Activated naive CD8-positive, alpha-beta T cell treated with anti-CD3 and anti-CD28 coated beads, Interleukin-2, amount 50 U/mL, for 16 hours (primary cell): Measurements from ENCODE around the gene TES.
"Not testable (repeated sequence)": the region's sequence is repeated elsewhere in the genome, so short reads cannot be mapped to it uniquely, and the experiment has no call there.

ENCODE experiments used
- DNase-seq: peaks from one replicate; pipeline ENCODE4 v3.0.0-alpha.2; 2020; ENCODE audit warnings: low read depth, low spot score

Gene TES

DNA sequence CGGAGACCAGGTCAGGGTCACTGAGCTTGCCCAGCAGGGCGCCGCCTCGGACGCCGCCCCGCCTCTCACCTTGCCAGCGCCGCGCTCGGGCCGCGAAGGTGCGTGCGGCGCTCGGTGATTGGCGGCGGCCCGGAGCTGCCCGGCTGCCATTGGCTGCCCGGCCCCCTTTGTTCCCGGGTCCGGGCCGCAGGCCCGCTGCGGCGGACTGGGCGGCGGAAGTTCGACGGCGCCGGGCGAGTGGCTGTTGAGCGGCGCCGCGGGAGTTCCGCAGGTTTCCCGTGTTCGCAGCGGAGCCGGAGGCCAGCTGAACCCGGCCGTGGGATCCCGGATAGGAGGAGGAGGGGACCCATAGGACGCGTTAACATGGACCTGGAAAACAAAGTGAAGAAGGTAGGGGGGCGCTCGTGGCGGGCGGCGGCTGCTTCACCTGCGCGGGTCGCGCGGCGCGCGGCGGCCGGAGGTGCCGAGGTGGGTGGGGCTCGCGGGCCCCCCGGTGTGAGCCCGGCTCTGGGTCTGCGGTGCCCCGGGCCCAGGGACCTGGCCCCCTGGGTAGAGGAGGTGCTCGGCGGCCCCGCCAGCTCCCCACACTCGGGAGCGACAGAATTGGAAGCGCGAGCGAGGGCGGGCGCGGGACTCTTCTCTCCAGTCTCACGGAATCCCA lies at the start of gene TES:
Gene TES, plus strand, starts transcription at position 195 of the 661 bp plus-strand sequence. Its CDS starts 169 bp downstream, at position 364.
- DNase-seq, result peak; percentile 11

GRCh38 chr7:116161728-116162127 lies 48.6 kb upstream of the TES start:
- DNase-seq, result no peak

DNA sequence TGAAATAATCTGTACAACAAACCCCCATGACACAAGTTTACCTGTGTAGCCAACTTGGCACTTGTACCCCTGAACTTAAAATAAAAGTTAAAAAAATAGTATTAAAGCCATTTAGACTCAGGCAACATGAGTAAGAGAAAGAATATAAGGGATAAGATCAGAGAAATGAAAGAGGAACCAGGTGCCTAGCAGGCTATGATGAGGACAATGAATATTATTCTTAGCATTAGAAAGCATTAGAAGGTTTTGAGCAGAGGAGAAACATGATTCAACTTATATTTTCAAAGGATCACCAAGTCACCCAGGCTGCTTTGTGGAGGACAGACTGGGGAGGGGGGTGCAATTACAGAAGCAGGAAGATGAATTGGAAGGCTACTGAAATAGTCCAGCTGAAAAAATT lies 48.1 kb upstream of the TES start:
- DNase-seq, result no peak

DNA sequence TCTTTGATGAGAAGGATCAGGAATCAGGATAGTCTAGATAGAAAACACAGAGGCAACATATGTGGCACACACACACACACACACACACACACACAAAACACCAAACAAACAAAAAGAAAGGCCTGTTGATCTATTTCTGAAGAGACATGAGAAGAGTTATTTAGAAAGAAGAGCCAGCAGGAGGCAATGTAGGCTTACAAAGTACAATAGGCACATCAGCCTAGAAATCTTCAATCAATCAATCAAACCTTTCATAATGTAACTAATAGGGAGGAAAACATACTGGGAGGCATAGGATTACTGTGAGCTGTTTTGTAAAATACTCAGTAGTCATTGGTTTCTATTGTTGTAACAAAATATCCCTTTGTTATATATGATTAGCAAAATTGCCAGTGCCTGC lies 47.3 kb upstream of the TES start:
- DNase-seq, result no peak

DNA sequence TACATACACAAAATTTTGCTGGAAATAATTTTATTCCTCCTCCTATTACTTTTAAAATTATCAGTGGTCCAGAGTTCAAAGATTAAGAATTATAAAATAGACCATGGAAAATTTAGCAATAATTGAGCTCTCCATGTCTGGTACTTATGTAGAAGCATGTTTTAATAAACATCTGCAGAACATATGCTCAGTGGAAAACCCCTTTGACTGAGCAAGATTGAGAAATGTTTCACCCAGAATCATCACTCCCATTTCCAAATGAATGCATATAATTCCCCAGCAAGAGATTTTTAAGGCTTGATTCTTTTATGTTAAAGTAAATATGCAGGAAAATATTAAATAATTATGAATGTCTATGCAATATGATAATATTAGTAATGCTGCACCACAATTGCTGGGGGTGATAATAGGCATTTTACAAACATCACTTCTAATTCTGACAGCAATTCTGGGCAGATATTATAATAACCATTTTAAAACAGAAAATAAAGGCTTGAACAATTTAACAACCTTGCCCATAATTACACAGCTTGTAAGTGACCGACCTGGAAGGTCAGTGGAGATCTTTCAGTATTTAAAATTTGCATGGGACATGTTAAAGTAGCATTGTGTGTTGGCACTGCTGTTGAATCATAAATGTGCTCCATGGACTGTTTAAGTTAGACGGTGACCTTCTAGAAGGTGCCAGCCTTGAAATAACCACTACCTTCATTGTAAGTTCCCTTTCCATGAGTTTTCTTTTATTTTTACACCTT lies 45.6 kb upstream of the TES start:
- DNase-seq, result no peak

DNA sequence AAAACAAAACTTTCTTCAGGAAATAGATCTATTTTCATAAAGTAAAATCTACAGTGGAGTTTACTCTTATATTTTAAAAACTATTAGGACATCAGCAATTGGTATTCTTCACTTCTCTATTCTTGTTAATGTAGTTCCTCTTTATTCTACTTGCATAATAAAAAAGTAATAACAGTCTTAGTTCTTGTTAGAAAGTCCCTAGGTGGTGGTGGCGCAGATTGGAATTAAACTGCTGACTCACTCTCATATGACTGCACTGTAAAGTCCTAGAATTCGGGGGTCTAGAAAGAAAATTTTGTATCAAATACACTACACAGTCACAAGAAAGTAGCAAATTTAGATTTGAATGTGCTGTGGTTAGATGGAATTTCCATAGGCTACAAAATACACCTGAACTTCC lies 44.6 kb upstream of the TES start:
- no peak for DNase-seq

- DNase-seq, result no peak
Measured at GRCh38 chr7:116166156-116166555, 44.2 kb upstream of the TES start.

GRCh38 chr7:116167177-116167576 lies 43.2 kb upstream of the TES start:
- DNase-seq, result no peak

GRCh38 chr7:116169060-116169459 lies 41.3 kb upstream of the TES start:
- DNase-seq, result no peak

DNA sequence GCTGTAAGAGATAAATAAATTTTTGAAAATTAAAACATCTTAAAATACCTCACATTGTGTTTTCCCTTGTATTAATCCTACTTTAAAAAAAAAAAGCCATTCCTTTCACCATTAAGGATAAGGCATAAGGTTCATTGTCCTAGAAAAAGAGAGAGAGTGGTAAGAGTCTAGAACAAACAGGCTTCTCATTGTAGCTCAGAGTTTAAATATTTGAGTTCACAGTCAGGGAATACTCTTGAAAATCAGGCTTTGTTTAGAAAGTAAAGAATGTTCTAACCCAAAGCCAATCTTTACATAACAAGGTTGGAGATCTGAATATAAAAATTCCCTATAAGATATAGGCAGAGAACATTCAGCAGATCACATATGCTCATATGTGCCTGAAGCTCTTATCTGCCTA lies 40.2 kb upstream of the TES start:
- DNase-seq, result no peak

DNA sequence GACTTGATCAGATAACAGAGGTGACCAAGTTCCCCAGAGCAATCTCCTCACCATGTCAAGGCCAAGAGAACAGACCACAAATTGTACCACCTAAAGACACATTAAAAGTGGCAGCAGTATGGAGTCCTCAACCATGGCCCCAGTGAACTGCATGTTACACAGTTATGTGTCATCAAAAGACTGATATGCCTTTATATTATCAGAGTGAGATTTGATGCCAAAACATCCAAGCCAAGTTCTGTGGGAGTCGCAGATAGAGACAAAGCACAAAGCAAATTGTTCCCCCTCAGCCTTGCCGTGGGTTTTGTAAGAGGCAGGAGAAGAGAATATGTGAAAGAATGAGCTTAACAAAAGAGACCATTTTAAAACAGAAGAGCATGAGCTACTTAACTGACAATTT lies 39.2 kb upstream of the TES start:
- no peak for DNase-seq

DNA sequence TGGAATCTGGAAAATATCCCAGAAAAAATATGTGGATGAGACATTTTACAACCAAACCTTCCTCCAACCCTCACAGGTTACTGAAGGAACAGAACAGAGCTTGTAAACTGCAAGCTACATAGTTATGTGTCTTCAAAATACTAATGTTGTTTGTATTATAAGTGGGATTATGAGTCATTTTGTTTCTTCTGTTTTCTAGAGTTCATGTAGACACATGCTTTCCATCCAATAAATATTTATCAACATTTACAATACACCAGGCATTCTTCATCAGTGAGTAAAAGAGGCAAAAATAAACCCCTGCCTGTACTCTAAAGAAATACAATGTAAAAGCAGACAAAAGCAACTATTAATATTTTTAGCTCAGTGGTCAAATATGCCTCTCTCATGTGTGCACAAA lies 38.0 kb upstream of the TES start:
- no peak for DNase-seq

GRCh38 chr7:116173051-116174028 lies 37.0 kb upstream of the TES start:
- no peak for DNase-seq

- DNase-seq, result not testable (repeated sequence)
Measured at GRCh38 chr7:116175095-116175494, 35.2 kb upstream of the TES start.

- DNase-seq, result no peak
Measured at GRCh38 chr7:116176226-116176625, 34.1 kb upstream of the TES start.

GRCh38 chr7:116177009-116177408 lies 33.3 kb upstream of the TES start:
- no peak for DNase-seq

DNA sequence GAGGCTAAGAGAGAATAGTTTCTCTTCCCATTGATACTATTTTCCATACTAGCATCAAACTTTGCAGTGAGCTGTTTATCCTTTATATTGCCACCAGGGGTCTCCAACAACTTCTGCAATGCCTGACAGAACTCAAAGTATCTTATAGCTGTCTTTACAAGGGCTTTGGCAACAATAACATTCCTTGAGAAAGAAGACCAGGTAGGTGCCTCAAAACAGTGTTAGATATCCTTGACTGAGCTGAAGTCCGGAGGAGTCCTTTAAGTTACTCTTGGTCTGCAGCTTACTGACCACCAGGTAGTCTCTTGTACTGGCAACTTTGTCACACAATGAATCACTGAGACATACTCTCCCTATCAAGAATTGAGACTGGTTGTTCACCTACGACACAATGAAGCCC lies 30.0 kb upstream of the TES start:
- no peak for DNase-seq

- no peak for DNase-seq
Measured at GRCh38 chr7:116182023-116182422, 28.3 kb upstream of the TES start.

GRCh38 chr7:116185450-116185849 lies 24.9 kb upstream of the TES start:
- DNase-seq, result no peak

- DNase-seq, result no peak
Measured at GRCh38 chr7:116185956-116186355, 24.4 kb upstream of the TES start.

DNA sequence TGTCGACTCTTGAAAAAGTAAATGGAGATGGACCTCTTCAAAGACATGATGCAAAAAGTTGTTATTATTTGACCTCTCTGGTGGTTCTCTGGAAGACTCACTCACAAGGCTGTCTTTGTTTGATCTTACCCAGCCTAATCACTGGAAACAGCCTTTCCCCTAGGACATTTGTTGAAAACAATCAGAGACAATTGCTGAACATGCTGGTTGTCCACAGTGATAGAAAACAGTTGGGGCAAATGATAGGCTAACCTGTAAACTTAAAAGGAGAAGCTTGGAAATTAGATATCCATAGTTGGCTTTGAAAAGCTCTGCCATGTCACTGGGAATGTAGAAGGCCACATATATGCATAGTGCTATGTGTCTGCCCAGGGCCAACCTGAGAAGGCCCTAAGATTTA lies 22.9 kb upstream of the TES start:
- DNase-seq, result no peak
